ENCODE results near the gene SLC25A19.

SLC25A19 gene

DNA sequence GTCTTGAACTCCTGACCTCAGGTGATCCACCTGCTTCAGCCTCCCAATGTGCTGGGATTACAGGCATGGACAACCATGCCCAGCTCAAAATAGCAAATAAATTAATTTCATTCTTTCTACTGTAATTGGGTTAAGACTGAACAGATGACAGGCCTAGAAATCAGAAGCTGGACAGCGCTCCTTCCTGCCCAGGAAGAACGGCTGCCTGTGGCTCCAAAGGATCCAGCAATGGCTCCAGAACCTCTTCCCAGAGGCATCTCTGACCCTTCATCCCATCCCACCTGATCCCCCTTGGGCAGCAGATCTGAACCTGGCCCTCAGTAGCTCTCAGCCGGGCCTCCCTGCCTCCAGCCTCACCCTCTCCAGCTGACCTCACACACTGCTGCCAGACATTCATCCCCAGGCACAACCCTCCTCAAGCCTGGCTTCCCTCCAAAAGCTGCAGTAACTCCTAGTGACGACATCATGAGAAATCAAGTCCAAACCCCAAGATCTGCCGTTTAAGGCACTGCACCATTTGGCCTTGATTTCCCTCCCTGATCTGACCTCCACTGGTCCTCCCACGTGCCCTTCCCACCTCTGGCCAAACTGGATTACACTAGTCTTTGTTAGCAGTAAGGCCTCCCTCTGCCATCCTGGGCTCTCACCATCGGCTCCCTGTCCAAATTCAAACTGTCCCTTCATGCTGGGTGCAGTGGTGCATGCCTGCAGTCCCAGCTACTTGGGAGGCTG, 15.1 kb downstream of the SLC25A19 start:
- Histone ChIP-seq H3K4me3 (ENCODE audit: low read length in 2 of 2) (no peak overlapping the region), H3K23ac (ENCODE audit: low read depth, low read length, poor library complexity) (no peak overlapping the region), H3K18ac (ENCODE audit: low read length) (no peak overlapping the region)

DNA sequence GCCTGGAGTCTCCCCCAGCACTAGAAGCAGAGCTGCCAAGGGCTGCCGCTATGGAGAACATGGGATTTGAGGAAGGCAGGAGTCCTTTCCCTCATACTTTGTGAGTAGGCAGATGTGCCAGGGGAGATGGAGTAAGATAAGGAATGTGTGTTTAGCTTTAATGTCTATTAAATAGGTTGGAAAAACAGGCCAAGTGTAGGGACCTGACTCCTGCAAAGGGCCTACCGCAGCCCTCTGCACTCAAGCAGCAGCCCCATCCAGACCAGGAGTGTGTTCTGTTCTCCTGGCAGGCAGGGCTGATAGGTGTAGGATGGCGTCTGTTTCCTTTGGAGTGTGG, 16.4 kb downstream of the SLC25A19 start:
- Histone ChIP-seq H3K4ac (ENCODE audit: low read length) (no peak overlapping the region), H3K4me3 (ENCODE audit: low read length in 2 of 2) (peak overlapping the region in 1 of 2 donors; percentile 95), H4K91ac (ENCODE audit: low read depth, low read length, poor library complexity) (no peak overlapping the region), H2BK15ac (ENCODE audit: low read length) (no peak overlapping the region), H2AFZ (ENCODE audit: low read length) (no peak overlapping the region), H3K27me3 (ENCODE audit: control insufficient read depth in 3 of 3, insufficient read depth in 3 of 3, low read depth in 1 of 3, low read length in 3 of 3) (no peaks in the 10 kb centered on the region), H2BK5ac (ENCODE audit: low read length) (no peak overlapping the region), H3K23ac (ENCODE audit: low read depth, low read length, poor library complexity) (no peak overlapping the region), H3K36me3 (replicated peaks in 1 of 2; ENCODE audit: control insufficient read depth in 2 of 2, insufficient read depth in 2 of 2, low read length in 2 of 2) (peaks cover 12 to 23% of the 10 kb centered on the region in 2 donors), H4K8ac (ENCODE audit: low read depth, low read length) (no peak overlapping the region), H3K4me2 (ENCODE audit: insufficient read depth, low read length, poor library complexity, severe bottlenecking) (no peak overlapping the region), H3K9ac (ENCODE audit: low read depth, low read length, poor library complexity) (peak overlapping the region; percentile 45), H3K4me1 (ENCODE audit: control insufficient read depth in 2 of 2, insufficient read depth in 1 of 2, low read depth in 1 of 2, low read length in 2 of 2) (peaks cover 3 to 4% of the 10 kb centered on the region in 2 donors), H3K14ac (ENCODE audit: low read length) (no peak overlapping the region), H3K18ac (ENCODE audit: low read length) (no peak overlapping the region), H2BK12ac (ENCODE audit: low read length) (no peak overlapping the region), H3K9me3 (replicated peaks in 1 of 2; ENCODE audit: control insufficient read depth in 2 of 2, insufficient read depth in 1 of 2, low read depth in 1 of 2, low read length in 2 of 2) (no peaks in the 10 kb centered on the region), H2AK5ac (ENCODE audit: low read depth, low read length) (no peak overlapping the region), H3K79me1 (ENCODE audit: low read depth, low read length) (peaks cover 4% of the 10 kb centered on the region), H2BK120ac (ENCODE audit: low read depth, low read length) (no peak overlapping the region), H3K27ac (replicated peaks; ENCODE audit: low read length) (no peak overlapping the region)
- DNase-seq (ENCODE audit: low spot score) = no peak
- WGBS, 2 donors (ENCODE audit: extremely low coverage in 2 of 2, insufficient read length in 2 of 2, insufficient replicate concordance in 1 of 2) = no CpG with 5 or more reads among the region's 3 CpGs

More for the DNA sequence above, 15.1 kb downstream of the SLC25A19 start:
- H2BK120ac ChIP-seq (ENCODE audit: low read depth, low read length) = no peak overlapping the region
- no peak overlapping the region for H2BK12ac ChIP-seq (ENCODE audit: low read length)
- H3K27me3 ChIP-seq (ENCODE audit: control insufficient read depth in 3 of 3, insufficient read depth in 3 of 3, low read depth in 1 of 3, low read length in 3 of 3) = no peaks in the 10 kb centered on the region
- no peak overlapping the region for H2BK15ac ChIP-seq (ENCODE audit: low read length)
- H4K91ac ChIP-seq (ENCODE audit: low read depth, low read length, poor library complexity) = no peak overlapping the region
- no peak overlapping the region for H3K4me2 ChIP-seq (ENCODE audit: insufficient read depth, low read length, poor library complexity, severe bottlenecking)
- no peak for DNase-seq (ENCODE audit: low spot score)
- peaks cover 2% of the 10 kb centered on the region for H3K79me1 ChIP-seq (ENCODE audit: low read depth, low read length)
- no peak overlapping the region for H3K4ac ChIP-seq (ENCODE audit: low read length)
- H2BK5ac ChIP-seq (ENCODE audit: low read length) = peak overlapping the region; percentile 53
- peaks cover 3 to 4% of the 10 kb centered on the region in 2 donors for H3K4me1 ChIP-seq (ENCODE audit: control insufficient read depth in 2 of 2, insufficient read depth in 1 of 2, low read depth in 1 of 2, low read length in 2 of 2)
- no peak overlapping the region for H3K14ac ChIP-seq (ENCODE audit: low read length)
- H2AFZ ChIP-seq (ENCODE audit: low read length) = no peak overlapping the region
- WGBS, 2 donors (ENCODE audit: extremely low coverage in 2 of 2, insufficient read length in 2 of 2, insufficient replicate concordance in 1 of 2) = no CpG with 5 or more reads among the region's 7 CpGs
- no peak overlapping the region for H4K8ac ChIP-seq (ENCODE audit: low read depth, low read length)
- no peak overlapping the region for H3K27ac ChIP-seq (replicated peaks; ENCODE audit: low read length)
- peak overlapping the region; percentile 44 for H3K9ac ChIP-seq (ENCODE audit: low read depth, low read length, poor library complexity)
- no peak overlapping the region for H2AK5ac ChIP-seq (ENCODE audit: low read depth, low read length)
- H3K36me3 ChIP-seq (replicated peaks in 1 of 2; ENCODE audit: control insufficient read depth in 2 of 2, insufficient read depth in 2 of 2, low read length in 2 of 2) = peaks cover 14 to 23% of the 10 kb centered on the region in 2 donors
- no peaks in the 10 kb centered on the region for H3K9me3 ChIP-seq (replicated peaks in 1 of 2; ENCODE audit: control insufficient read depth in 2 of 2, insufficient read depth in 1 of 2, low read depth in 1 of 2, low read length in 2 of 2)

DNA sequence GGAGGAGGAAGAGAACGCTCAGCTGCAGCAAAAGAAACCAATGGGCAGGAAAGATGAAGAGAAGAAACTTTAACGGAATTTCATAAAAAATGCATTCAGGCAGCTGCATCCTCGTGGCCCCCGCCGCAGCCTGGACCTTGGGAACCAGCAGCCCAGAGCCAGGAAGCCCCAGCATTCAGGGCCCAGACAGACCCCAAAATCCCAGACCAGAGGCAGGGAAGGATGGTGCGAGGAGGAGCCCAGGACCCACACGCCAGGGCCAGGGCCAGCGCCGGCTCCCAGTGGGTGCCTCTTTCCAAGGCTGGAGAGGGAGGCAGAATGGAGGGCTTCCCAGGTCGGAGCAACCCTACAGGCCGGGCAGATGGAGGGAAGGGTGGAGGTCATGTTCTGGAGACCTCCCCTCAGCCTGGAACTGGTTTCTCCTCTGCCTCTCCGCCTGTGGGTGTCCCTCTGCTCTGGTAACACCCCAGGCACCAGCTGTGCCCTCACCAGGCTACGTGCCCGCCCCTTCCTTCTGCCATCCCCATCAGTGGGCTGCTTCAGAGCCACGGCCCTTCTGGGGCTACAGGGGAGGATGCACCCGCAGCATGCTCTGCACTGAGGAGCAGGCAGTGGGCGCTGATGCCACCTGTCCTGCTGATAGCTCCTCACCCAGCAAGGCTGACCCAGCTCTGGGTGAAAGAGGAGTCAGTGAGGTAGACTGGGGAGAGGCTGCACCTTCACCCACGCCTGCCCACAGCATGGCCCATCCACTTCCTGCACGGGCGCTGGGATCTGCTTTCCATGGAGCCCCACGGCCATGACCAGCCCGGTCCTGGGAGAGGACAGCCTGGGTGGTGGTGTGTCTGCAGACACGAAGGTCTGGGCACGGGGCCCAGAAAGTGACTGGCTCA, 17.0 kb downstream of the SLC25A19 start:
- H3K36me3 ChIP-seq (replicated peaks in 1 of 2; ENCODE audit: control insufficient read depth in 2 of 2, insufficient read depth in 2 of 2, low read length in 2 of 2) = peaks cover 12 to 28% of the 10 kb centered on the region in 2 donors

More for the DNA sequence above, 17.0 kb downstream of the SLC25A19 start:
- H2BK5ac ChIP-seq (ENCODE audit: low read length) = no peak overlapping the region
- peak overlapping the region; percentile 90 for H2AK5ac ChIP-seq (ENCODE audit: low read depth, low read length)
- peak overlapping the region; percentile 8 for H3K18ac ChIP-seq (ENCODE audit: low read length)
- H3K9ac ChIP-seq (ENCODE audit: low read depth, low read length, poor library complexity) = peak overlapping the region; percentile 82
- H3K27me3 ChIP-seq (ENCODE audit: control insufficient read depth in 3 of 3, insufficient read depth in 3 of 3, low read depth in 1 of 3, low read length in 3 of 3) = no peaks in the 10 kb centered on the region
- H3K14ac ChIP-seq (ENCODE audit: low read length) = no peak overlapping the region
- no peak overlapping the region for H2BK12ac ChIP-seq (ENCODE audit: low read length)
- peak overlapping the region; percentile 60 for H3K23ac ChIP-seq (ENCODE audit: low read depth, low read length, poor library complexity)
- no CpG with 5 or more reads among the region's 24 CpGs for WGBS, 2 donors (ENCODE audit: extremely low coverage in 2 of 2, insufficient read length in 2 of 2, insufficient replicate concordance in 1 of 2)
- no peak overlapping the region for H2BK15ac ChIP-seq (ENCODE audit: low read length)
- H3K4me3 ChIP-seq (ENCODE audit: low read length in 2 of 2) = peak overlapping the region; percentile 95
- no peak overlapping the region for H4K8ac ChIP-seq (ENCODE audit: low read depth, low read length)
- no peak overlapping the region for H2BK120ac ChIP-seq (ENCODE audit: low read depth, low read length)
- no peak overlapping the region for H3K4ac ChIP-seq (ENCODE audit: low read length)
- H3K4me1 ChIP-seq (ENCODE audit: control insufficient read depth in 2 of 2, insufficient read depth in 1 of 2, low read depth in 1 of 2, low read length in 2 of 2) = peaks cover 3 to 4% of the 10 kb centered on the region in 2 donors
- peak overlapping the region; percentile 99 for H2AFZ ChIP-seq (ENCODE audit: low read length)
- no peak overlapping the region for H4K91ac ChIP-seq (ENCODE audit: low read depth, low read length, poor library complexity)
- peak overlapping the region; percentile 95 for H3K4me2 ChIP-seq (ENCODE audit: insufficient read depth, low read length, poor library complexity, severe bottlenecking)
- H3K9me3 ChIP-seq (replicated peaks in 1 of 2; ENCODE audit: control insufficient read depth in 2 of 2, insufficient read depth in 1 of 2, low read depth in 1 of 2, low read length in 2 of 2) = no peaks in the 10 kb centered on the region
- no peak overlapping the region for H3K27ac ChIP-seq (replicated peaks; ENCODE audit: low read length)
- no peak for DNase-seq (ENCODE audit: low spot score)
- H3K79me1 ChIP-seq (ENCODE audit: low read depth, low read length) = peaks cover 4% of the 10 kb centered on the region
